Liver (tissue), 3 donors: ENCODE data around the gene MTHFD1L.

ENCODE experiments used
- ATF3 ChIP-seq: IDR thresholded peaks from 2 replicates; pipeline ENCODE4 v1.6.1; 2016; ENCODE audit warnings: antibody characterized with exemption
- CTCF ChIP-seq: fragments of 150-350 bp; IDR thresholded peaks from 2 replicates; pipeline ENCODE4 v1.5.1; 2017; ENCODE audit warnings: improper control_type of control experiment, low read depth, low read length; ENCODE audit not compliant: missing input control
- EGR1 ChIP-seq, 2 donors: IDR thresholded peaks; 2 replicates each; pipeline ENCODE4 v1.6.1; 2016 to 2018; ENCODE audit warnings: antibody characterized with exemption in 2 of 2, low read depth in 2 of 2
- NR2F2 ChIP-seq: IDR thresholded peaks from 2 replicates; pipeline ENCODE4 v1.6.1; 2016; ENCODE audit warnings: antibody characterized with exemption
- RAD21 ChIP-seq, 2 donors: IDR thresholded peaks; 2 replicates each; pipeline ENCODE4 v1.6.1; 2016; ENCODE audit warnings: antibody characterized with exemption in 2 of 2, mild to moderate bottlenecking in 2 of 2
- REST ChIP-seq: IDR thresholded peaks from 2 replicates; pipeline ENCODE4 v1.6.1; 2016; ENCODE audit warnings: antibody characterized with exemption, mild to moderate bottlenecking
- RXRA ChIP-seq, 2 donors: IDR thresholded peaks; 2 replicates each; pipeline ENCODE4 v1.6.1; 2017 to 2018; ENCODE audit warnings: antibody characterized with exemption in 2 of 2, mild to moderate bottlenecking in 1 of 2
- TAF1 ChIP-seq: conservative IDR thresholded peaks from 2 replicates; pipeline ENCODE4 v1.6.1; 2016; ENCODE audit warnings: antibody characterized with exemption, mild to moderate bottlenecking
- donor health status: healthy.
- donor health status: healthy.

- TF ChIP-seq CTCF (no peak), RAD21 (IDR thresholded peaks at IDR 0.05) (no peak), TAF1 (no peak), REST (no peak), RXRA (IDR thresholded peaks at IDR 0.05) (no peak), ATF3 (no peak), EGR1 (IDR thresholded peaks at IDR 0.05; ENCODE audit: low read depth in 2 of 2) (no peak), NR2F2 (no peak)
Measured at GRCh38 chr6:150914372-150914771, 48.9 kb downstream of the MTHFD1L start.
